ENCODE measurements around the gene SMARCA4.

Gene SMARCA4

GRCh38 chr19:11018179-11018578 is 57.3 kb downstream of the SMARCA4 start (continued):
- no peak for TF ChIP-seq ZNF513 (tag by site-specific recombination; IDR thresholded peaks at IDR 0.05)
- no peak for TF ChIP-seq ZNF239 (tag by site-specific recombination; IDR thresholded peaks at IDR 0.05)
- TF ChIP-seq ZNF837 (tag by site-specific recombination; IDR thresholded peaks at IDR 0.05), result no peak
- TF ChIP-seq ZNF146 (tag by site-specific recombination; IDR thresholded peaks at IDR 0.05), result no peak
- no peak for TF ChIP-seq ZNF132 (tag by site-specific recombination; IDR thresholded peaks at IDR 0.05; ENCODE audit: borderline replicate concordance)
- TF ChIP-seq ZNF621 (tag by site-specific recombination; IDR thresholded peaks at IDR 0.05), result no peak
- no peak for TF ChIP-seq HOXA7 (CRISPR knock-in tag; IDR thresholded peaks at IDR 0.05; ENCODE audit: borderline replicate concordance)
- TF ChIP-seq WT1 (tag by site-specific recombination; IDR thresholded peaks at IDR 0.05), result peak; percentile 80
- TF ChIP-seq ZNF626 (tag by site-specific recombination; IDR thresholded peaks at IDR 0.05), result no peak
- TF ChIP-seq ZNF600 (tag by site-specific recombination; IDR thresholded peaks at IDR 0.05), result 0 out of 2 replicates have a peak, but pooled peaks have one; percentile 31
- TF ChIP-seq ZNF549 (tag by site-specific recombination; IDR thresholded peaks at IDR 0.05), result no peak
- no peak for TF ChIP-seq BCL11A (tag by site-specific recombination; IDR thresholded peaks at IDR 0.05; ENCODE audit: low read depth)
- TF ChIP-seq KLF16 (tag by site-specific recombination; IDR thresholded peaks at IDR 0.05), result peak; percentile 92
- TF ChIP-seq ZNF169 (tag by site-specific recombination; IDR thresholded peaks at IDR 0.05), result no peak
- no peak for TF ChIP-seq ZBTB6 (tag by site-specific recombination; IDR thresholded peaks at IDR 0.05)
- TF ChIP-seq ZNF341 (tag by site-specific recombination; IDR thresholded peaks at IDR 0.05; ENCODE audit: low read depth), result peak; percentile 39; the same call in 1 of the 2 replicates
- no peak for TF ChIP-seq AEBP2 (tag by site-specific recombination; IDR thresholded peaks at IDR 0.05; ENCODE audit: borderline replicate concordance)
- no peak for TF ChIP-seq MYNN (tag by site-specific recombination; IDR thresholded peaks at IDR 0.05; ENCODE audit: borderline replicate concordance)
- no peak for TF ChIP-seq ZBTB10 (tag by site-specific recombination; IDR thresholded peaks at IDR 0.05)
- TF ChIP-seq KLF9 (tag by site-specific recombination; IDR thresholded peaks at IDR 0.05; ENCODE audit: low read depth), result no peak
- TF ChIP-seq ZSCAN23 (tag by site-specific recombination; IDR thresholded peaks at IDR 0.05), result no peak
- TF ChIP-seq ZNF660 (tag by site-specific recombination; IDR thresholded peaks at IDR 0.05), result no peak
- no peak for TF ChIP-seq ZFP69B (tag by site-specific recombination; IDR thresholded peaks at IDR 0.05)
- peak; percentile 98 for TF ChIP-seq KLF17 (tag by site-specific recombination; IDR thresholded peaks at IDR 0.05)
- 0 out of 2 replicates have a peak, but pooled peaks have one; percentile 10 for TF ChIP-seq SCRT2 (tag by site-specific recombination; IDR thresholded peaks at IDR 0.05)
- peak; percentile 50; the same call in 1 of the 2 replicates for TF ChIP-seq KLF10 (tag by site-specific recombination; IDR thresholded peaks at IDR 0.05)
- no peak for TF ChIP-seq ZNF830 (tag by site-specific recombination; IDR thresholded peaks at IDR 0.05; ENCODE audit: low read depth)
- no peak for TF ChIP-seq ZNF350 (tag by site-specific recombination; IDR thresholded peaks at IDR 0.05)
- TF ChIP-seq ZBTB8A (tag by site-specific recombination; IDR thresholded peaks at IDR 0.05), result no peak
- no peak for TF ChIP-seq ZNF792 (tag by site-specific recombination; IDR thresholded peaks at IDR 0.05)
- TF ChIP-seq ZNF664 (tag by site-specific recombination; IDR thresholded peaks at IDR 0.05), result no peak
- TF ChIP-seq ZNF23 (tag by site-specific recombination; IDR thresholded peaks at IDR 0.05; ENCODE audit: borderline replicate concordance), result no peak
- TF ChIP-seq ZNF324 (tag by site-specific recombination; IDR thresholded peaks at IDR 0.05), result no peak

All from HEK293 (cell line).